NCI-H1694 (cell line): Measurements from ENCODE around the gene TLCD3B.
A peak's percentile ranks its signal among the peaks of the same experiment; 100 is the strongest.
"Not testable (repeated sequence)": the region's sequence is repeated elsewhere in the genome, so short reads cannot be mapped to it uniquely, and the experiment has no call there.

Experiments used
- DNase-seq: peaks from one replicate; lab custom pipeline; 2025; lab: John Stamatoyannopoulos, UW

Gene TLCD3B

GRCh38 chr16:30060836-30061554 lies 29.9 kb upstream of the TLCD3B start:
- DNase-seq: no peak

- DNase-seq: no peak
These were observed 29.3 kb upstream of the TLCD3B start for GRCh38 chr16:30060346-30060745.

DNA sequence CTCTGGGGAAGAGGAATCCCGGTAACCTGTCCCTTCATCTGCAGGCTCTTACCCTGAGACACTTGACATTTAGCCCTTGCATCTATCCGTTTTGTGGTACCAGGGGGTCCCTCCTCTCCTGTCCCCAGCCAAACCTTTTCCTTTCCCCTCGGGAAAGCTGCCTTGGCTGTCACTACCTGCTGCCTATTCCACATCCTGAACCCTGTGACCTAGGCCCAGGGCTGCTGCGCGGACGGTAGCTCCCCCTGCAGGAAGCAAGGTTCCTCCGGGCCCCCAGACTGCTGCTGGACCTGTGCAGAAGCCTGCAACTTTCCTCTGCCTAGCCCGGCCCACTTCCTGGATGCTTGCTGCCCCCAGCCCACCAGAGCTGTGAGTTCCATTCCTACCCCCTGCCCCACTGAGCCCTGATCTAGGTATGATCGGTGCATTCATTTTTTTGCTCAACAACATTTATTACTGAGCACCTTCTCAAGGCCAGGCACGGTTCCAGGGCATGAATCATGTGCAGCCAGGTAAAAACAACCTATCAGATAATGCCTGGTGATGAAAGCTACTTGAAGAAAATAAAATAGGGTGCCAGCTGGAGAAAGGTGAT lies 24.0 kb upstream of the TLCD3B start:
- no peak for DNase-seq

GRCh38 chr16:30054451-30054850 lies 23.4 kb upstream of the TLCD3B start:
- no peak for DNase-seq

DNA sequence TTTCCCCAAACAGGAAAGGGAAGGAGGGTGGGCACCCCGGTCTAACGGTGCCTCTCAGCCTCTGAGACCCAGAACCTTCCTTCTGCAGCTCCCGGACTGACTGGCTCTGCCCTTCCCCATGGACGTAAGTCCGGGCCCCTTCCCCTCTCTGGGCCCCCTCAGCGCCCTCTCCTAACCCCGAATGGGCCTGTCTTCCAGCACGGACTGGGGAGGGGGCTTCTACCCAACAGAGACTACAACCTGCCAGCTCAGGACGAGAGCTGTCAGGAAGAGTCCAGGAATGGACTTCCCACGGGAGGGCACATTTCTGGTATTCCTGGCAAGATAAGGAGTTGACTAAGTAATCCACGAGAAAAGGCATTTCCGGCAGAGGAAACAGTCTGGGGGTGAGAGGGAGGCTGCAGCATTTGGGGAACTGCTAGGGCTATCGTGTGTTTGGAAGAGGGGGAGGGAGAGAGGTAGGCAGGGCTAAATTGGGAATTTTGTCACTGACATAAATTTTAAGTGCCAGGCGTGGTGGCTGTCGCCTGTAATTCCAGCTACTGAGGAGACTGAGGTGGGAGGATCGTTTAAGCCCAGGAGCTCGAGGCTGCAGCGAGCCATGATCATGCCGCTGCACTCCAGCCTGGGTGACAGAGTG lies 22.4 kb upstream of the TLCD3B start:
- no peak for DNase-seq

- DNase-seq: peak; percentile 33
These were observed 21.8 kb upstream of the TLCD3B start for GRCh38 chr16:30052671-30053372.

DNA sequence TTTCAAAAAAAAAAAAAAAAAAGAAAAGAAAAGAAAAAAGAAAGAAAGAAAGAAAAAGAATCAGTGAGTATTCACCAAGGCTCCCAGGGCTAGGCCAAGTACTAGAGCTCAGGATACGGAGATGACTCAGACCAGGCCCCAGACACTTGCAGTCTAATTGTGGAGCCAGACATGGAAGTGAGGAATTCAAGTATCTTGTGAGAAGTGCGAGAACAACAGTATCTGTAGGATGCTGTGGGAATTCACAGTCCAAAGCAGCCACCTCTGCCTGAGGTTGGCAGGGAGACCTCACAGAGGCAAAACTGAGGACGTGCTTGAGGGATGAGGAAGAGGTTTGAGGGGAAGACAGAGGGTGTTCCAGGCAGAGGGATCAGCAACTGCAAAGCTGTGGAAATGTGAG lies 20.4 kb upstream of the TLCD3B start:
- DNase-seq: no peak

GRCh38 chr16:30049871-30050270 lies 18.8 kb upstream of the TLCD3B start:
- DNase-seq: no peak

- DNase-seq: no peak
These were observed 15.5 kb upstream of the TLCD3B start for GRCh38 chr16:30046588-30046987.

GRCh38 chr16:30046178-30046577 lies 15.1 kb upstream of the TLCD3B start:
- no peak for DNase-seq

GRCh38 chr16:30041841-30042240 lies 10.8 kb upstream of the TLCD3B start:
- peak; percentile 30 for DNase-seq

GRCh38 chr16:30040690-30041089 lies 9.6 kb upstream of the TLCD3B start:
- not testable (repeated sequence) for DNase-seq

DNA sequence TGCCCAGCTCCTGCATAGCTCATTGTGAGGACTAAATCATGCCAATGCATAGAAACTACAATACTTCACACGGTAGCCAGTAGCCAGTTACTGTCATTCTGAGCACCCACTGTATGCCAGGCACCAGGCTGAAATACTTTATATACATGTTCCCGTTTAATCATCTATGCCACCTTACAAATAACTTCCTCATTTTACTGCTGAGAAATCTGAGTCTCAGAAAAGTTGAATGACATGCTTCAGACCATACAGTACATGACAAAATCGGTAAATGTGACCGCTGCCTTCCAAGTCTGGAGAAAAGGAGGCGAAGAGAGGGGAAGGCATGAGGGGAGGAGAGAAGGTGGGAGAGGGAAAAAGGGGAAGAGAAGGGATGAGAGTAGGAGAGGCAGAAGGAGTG lies 9.2 kb upstream of the TLCD3B start:
- DNase-seq: no peak

DNA sequence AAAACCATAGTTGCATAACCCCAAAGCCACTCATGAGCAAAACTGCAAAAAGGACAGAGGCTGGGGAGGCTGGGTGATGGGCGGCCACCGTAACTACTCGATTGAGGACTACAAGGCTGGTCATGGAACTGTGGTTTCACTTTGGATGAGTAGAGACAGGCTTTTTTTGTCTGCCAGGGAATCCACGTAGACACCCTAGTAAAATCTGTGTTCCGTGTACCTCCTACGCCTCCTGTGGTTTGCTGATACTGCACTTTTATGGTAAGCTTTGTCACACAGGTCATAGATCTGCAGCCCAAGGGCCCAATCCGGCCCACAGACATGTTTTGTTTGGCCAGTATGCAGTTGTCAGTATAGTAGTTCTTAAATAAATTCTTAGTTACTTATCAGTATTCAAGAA lies 2.2 kb upstream of the TLCD3B start:
- DNase-seq: no peak

DNA sequence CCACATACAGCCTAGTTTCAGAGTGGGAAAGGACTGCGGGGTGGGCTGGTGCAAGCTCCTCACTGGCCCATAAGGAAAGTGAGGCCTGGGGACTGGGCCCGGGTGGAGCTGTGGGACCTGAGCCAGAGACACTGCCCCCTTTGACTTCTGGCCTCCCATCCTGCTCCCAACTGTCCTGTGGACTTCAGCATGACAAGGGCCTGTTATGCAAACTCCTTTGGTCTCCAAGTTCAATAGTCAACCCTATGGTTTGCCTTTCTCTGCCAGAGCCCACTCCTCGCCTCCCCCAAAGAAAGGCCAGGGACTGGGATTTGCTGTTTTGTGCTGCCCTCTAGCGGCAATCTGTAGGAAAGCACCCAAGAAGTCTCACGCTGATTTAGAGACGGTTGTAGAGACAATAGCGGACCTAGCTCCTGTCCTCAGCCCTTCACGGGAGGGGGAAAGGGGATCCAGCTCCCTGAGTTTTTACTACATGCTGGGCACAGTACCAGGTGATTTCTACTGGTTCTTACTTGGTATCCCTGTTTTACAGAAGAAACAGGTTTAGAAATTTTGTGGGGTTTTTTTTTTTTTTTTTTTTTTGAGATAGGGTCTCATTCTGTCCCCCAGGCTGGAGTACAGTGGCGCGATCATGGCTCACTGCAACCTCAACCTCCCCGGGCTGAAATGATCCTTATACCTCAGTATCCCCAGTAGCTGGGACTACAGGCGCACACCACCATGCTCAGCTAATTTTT lies 1.2 kb upstream of the TLCD3B start:
- peak; percentile 80 for DNase-seq

DNA sequence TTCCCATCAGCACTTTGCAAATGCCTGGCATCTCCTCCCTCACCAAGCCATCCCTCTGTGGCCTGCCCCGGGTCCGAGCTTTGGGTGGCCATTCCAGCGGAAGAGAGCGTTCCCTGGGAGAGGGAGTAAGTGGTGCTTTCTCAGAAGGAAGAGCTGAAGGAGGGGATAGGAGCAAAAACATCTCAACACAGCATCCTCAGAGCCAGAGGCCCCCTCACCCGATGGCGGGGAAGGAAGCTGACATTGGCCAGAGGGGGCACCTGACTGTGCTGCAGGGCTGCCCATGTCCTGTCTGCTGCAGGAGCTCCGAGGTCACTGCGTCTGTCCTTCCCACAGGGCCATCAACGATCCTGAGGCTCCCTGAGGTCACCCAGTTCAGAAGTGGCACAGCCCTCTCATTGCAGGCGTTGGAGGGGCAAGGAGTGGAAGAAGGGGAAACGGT lies 427 bp upstream of the TLCD3B start:
- no peak for DNase-seq

GRCh38 chr16:30030011-30030685 lies 923 bp downstream of the TLCD3B start:
- DNase-seq: peak; percentile 22

DNA sequence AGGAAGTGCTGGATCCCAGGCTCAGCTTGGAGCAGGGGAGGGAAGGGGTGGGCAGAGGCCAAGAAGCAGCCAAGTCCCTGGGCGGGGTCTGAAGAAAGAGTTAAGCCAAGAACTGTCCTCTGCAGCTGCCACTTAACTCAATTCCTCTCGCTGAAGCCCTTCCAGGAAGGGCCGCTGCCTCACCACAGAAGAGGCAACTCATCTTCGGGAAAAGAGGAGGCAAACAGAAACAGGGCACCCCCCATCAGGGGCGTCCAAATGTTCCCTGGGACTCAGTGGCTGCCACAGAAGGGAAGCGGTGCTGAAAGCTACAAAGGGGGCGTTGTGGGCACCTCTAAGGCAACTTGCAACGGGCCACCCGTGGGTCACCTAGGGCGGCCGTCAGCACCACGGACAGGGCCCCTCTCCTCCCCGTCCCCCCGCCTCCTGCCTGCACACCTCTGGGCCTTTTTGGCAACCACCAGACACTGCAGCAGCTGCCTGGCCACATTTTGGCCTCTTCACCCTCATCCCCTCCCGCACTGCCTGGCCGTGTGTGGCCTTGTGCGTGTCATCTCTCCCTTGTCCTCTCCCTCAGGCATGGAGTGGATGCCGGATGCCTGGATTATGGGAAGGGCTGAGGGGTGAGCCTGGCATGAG lies 2.5 kb downstream of the TLCD3B start:
- DNase-seq: no peak

- no peak for DNase-seq
These were observed 3.3 kb downstream of the TLCD3B start for GRCh38 chr16:30027588-30028437.

DNA sequence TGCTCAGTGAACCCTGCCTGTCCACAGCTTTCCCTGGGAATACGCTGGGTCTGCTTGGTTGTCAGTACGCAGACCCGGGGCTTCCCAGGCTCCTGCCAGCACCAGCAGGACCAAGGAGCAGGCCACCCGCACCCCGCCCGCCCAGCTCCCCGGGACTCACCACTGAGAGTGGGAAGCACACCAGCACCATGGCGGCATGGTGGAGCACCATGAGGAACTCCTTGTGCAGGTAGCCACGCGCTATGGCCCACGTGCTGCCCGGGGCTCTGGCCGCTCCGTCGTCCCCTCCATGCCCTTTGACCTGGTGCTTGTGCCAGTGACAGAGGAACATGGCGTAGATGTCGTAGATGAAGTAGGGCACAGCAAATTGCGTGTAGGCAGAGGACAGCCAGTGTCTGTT lies 4.6 kb downstream of the TLCD3B start:
- no peak for DNase-seq
